ENCODE results near the gene ARHGDIB. TPM values are rescaled to one million over a fixed set of nuclear protein-coding genes. Genes with fewer than 3 reads are reported as not detected.

The ARHGDIB gene
- total RNA-seq, 1 donor from 2014 or later: 217 TPM

GRCh38 chr12:14976658-14977057, 15.3 kb upstream of the ARHGDIB start:
- peaks cover 20% of the 10 kb centered on the region for H3K4me1 Mint-ChIP-seq (ENCODE audit: unreplicated experiment)
- no peak for TF ChIP-seq CTCF (IDR thresholded peaks at IDR 0.05; ENCODE audit: unreplicated experiment)
- no peaks in the 10 kb centered on the region for H3K9me3 Mint-ChIP-seq (ENCODE audit: unreplicated experiment)
- H3K27me3 Mint-ChIP-seq (ENCODE audit: unreplicated experiment): peaks cover 1% of the 10 kb centered on the region
- no peak for DNase-seq (ENCODE audit: low spot score)
- H3K27ac Mint-ChIP-seq (ENCODE audit: unreplicated experiment): no peak overlapping the region
- no peaks in the 10 kb centered on the region for H3K36me3 Mint-ChIP-seq (ENCODE audit: low read depth, unreplicated experiment)
- H3K4me3 Mint-ChIP-seq (ENCODE audit: unreplicated experiment): no peak overlapping the region

DNA sequence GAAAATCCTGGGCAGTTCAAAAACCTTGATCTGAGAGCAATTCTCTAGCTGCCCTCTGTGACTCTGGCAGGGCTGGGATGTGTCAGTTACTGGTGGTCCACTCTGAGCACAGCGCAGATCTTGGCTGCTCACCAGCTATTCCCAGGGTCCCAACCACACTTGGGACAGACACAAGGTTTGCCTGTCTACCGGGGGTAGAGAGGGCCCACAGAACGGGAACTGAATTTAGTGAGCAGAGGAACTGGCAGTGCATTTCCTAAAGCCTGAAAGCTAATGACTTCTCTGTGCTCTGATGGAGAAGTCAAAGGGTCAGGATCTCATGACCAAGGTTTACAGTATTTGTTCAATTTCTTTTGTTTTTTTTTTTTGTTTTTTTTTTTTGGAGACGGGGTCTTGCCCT, 14.1 kb upstream of the ARHGDIB start:
- Mint-ChIP-seq H3K4me3 (ENCODE audit: unreplicated experiment) (no peak overlapping the region), H3K27me3 (ENCODE audit: unreplicated experiment) (peaks cover 1% of the 10 kb centered on the region), H3K4me1 (ENCODE audit: unreplicated experiment) (peaks cover 27% of the 10 kb centered on the region), H3K36me3 (ENCODE audit: low read depth, unreplicated experiment) (no peaks in the 10 kb centered on the region), H3K9me3 (ENCODE audit: unreplicated experiment) (no peaks in the 10 kb centered on the region), H3K27ac (ENCODE audit: unreplicated experiment) (no peak overlapping the region)
- DNase-seq (ENCODE audit: low spot score): no peak
- TF ChIP-seq CTCF (IDR thresholded peaks at IDR 0.05; ENCODE audit: unreplicated experiment): no peak

DNA sequence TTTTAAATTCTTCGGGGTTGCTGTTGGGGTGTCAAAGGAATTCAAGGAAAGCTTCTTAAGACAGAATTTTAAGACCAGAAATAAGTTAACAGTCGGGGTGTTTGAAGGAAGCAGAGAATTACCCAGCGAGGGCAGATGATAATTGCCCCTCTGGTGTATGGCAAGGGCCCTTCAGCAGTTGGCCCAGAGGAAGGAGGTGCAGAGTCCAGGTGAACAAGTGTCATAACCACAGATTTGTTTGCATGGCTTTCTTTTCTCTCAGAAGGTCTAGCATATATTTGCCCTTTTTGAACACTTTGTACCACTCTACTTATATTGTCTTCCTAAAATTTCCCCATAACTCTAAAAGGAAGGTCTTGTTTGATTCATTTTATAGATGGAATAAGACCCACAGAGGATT, 13.2 kb upstream of the ARHGDIB start:
- Mint-ChIP-seq H3K27ac (ENCODE audit: unreplicated experiment) (no peak overlapping the region), H3K4me3 (ENCODE audit: unreplicated experiment) (no peak overlapping the region), H3K27me3 (ENCODE audit: unreplicated experiment) (peaks cover 1% of the 10 kb centered on the region), H3K4me1 (ENCODE audit: unreplicated experiment) (peaks cover 32% of the 10 kb centered on the region), H3K36me3 (ENCODE audit: low read depth, unreplicated experiment) (no peaks in the 10 kb centered on the region), H3K9me3 (ENCODE audit: unreplicated experiment) (no peaks in the 10 kb centered on the region)
- no peak for DNase-seq (ENCODE audit: low spot score)
- TF ChIP-seq CTCF (IDR thresholded peaks at IDR 0.05; ENCODE audit: unreplicated experiment): no peak

DNA sequence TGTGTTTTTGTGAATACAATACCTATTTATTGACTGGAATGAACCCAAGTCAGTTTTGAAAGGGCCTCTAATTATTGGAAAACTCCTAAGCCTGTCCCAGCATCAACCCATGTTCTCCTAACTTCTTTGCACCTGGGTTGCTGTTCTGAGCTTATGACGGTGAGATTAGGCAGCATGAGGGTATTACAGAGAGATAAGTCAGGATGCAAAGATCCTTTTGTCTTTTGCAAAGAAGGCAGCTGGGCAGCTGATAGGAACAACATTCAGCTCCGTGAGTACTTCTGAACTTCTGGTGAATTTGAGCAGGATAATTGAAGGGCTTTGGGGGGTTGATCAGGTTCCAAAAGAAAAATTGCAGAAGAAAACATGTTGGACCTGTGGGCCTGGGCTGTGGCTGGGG, 11.4 kb upstream of the ARHGDIB start, which contains the start of gene PDE6H:
Gene PDE6H (plus strand): TSS at position 227 of the 400 bp plus-strand sequence. CDS start 4,971 bp downstream, outside the sequence.
- Mint-ChIP-seq H3K9me3 (ENCODE audit: unreplicated experiment) (no peaks in the 10 kb centered on the region), H3K4me3 (ENCODE audit: unreplicated experiment) (no peak within 1 kb of the TSS), H3K36me3 (ENCODE audit: low read depth, unreplicated experiment) (no peaks in the 10 kb centered on the region), H3K4me1 (ENCODE audit: unreplicated experiment) (peaks cover 27% of the 10 kb centered on the region), H3K27me3 (ENCODE audit: unreplicated experiment) (peaks cover 1% of the 10 kb centered on the region), H3K27ac (ENCODE audit: unreplicated experiment) (no peak within 1 kb of the TSS)
- TF ChIP-seq CTCF (IDR thresholded peaks at IDR 0.05; ENCODE audit: unreplicated experiment): no peak
- DNase-seq (ENCODE audit: low spot score): no peak

DNA sequence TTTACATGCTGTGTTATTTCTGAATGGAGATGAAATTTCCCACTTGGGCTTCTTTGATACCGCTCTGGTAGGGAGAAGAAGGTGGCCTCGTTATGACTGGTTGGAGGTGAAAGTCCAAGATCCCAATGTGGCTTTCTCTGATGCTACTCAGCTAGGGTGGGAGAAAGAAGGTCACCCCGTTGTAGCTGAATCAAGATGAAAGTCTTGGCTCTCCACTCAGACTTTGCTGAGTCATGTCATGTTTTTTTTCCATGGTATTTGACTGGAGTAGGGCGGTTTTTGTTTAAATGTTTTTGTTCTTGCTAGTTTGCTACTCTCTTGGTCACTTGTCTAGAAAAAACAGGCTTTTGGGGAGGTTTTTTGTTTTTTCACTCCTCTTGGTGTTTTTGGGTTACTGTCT, 9.1 kb upstream of the ARHGDIB start:
- Mint-ChIP-seq H3K4me3 (ENCODE audit: unreplicated experiment) (no peak overlapping the region), H3K27me3 (ENCODE audit: unreplicated experiment) (peaks cover 1% of the 10 kb centered on the region), H3K9me3 (ENCODE audit: unreplicated experiment) (no peaks in the 10 kb centered on the region), H3K4me1 (ENCODE audit: unreplicated experiment) (peaks cover 27% of the 10 kb centered on the region), H3K27ac (ENCODE audit: unreplicated experiment) (peak overlapping the region; percentile 59), H3K36me3 (ENCODE audit: low read depth, unreplicated experiment) (no peaks in the 10 kb centered on the region)
- no peak for DNase-seq (ENCODE audit: low spot score)
- TF ChIP-seq CTCF (IDR thresholded peaks at IDR 0.05; ENCODE audit: unreplicated experiment): no peak

Measured in endothelial cell (in vitro differentiated cells).